NCI-H2196 (cell line): Measurements from ENCODE around the gene ATP10A.
"Not testable (repeated sequence)": the region's sequence is repeated elsewhere in the genome, so short reads cannot be mapped to it uniquely, and the experiment has no call there.

Experiments used
- DNase-seq: peaks from one replicate; lab custom pipeline; 2025; ENCODE audit not compliant: unreplicated experiment; lab: John Stamatoyannopoulos, UW

Gene ATP10A

DNA sequence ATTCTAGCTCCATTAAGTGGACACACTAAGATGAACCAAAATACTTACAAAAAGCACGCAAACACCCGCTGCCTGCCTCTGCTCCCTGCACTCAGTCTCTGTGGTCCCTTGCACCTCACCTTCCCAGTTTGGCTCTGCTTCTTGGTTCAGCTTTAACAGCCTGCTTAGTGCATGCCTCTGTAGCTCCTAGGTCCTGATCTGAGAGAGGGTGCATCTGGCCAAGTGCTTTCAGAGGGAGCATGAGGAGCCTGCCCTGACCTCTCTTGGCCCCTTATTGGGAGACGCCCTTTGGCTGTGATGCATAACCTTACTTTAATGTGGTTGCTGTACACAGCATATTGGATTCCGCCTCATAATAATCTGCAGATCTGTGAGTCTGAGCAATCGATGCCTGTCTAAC is 21.2 kb upstream of the ATP10A start:
- DNase-seq = no peak

- DNase-seq = no peak
Observed at GRCh38 chr15:25883463-25884259, 20.5 kb upstream of the ATP10A start.

- DNase-seq = no peak
Observed at GRCh38 chr15:25882466-25882865, 19.3 kb upstream of the ATP10A start.

- not testable (repeated sequence) for DNase-seq
Observed at GRCh38 chr15:25880877-25881276, 17.8 kb upstream of the ATP10A start.

DNA sequence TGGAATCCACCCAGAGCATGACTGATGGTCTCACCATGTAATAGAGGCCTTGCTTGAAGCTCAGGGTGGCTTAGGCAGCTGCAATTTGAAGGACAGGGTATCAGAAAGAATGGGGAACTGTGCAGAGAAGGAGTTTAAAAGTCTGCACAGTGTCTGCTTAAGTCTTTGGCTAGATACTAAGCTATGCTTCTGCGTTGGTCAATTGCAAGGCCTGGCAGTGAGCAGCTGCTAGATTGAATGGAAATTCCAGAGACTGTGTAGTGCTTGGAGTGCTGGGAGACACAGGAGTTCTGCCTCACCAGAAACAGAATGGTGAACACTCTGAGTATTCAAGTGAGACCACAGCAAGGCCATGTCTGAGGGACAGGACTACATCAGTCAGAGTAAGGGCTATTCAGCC is 17.3 kb upstream of the ATP10A start:
- DNase-seq = no peak

DNA sequence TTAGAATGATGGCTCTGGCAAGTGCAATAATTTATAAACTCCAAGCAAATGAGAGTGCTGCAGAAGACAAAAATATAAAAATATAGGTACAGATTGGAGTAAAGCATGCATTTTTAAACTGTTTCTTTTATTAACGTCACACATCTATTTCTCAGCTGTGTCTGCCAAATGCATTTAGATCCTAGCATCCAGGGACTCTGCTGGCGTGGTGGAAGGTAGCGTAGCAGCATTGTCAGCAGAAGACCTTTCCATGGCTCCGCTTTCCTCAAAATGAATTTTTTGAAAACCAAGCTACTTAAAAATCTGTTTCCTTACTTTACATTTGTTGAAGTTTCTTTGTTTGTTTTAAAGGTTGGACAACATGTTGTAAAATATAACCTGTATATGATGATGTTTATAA is 16.3 kb upstream of the ATP10A start:
- no peak for DNase-seq

GRCh38 chr15:25877681-25878080 is 14.6 kb upstream of the ATP10A start:
- DNase-seq = no peak

GRCh38 chr15:25876231-25877140 is 13.4 kb upstream of the ATP10A start:
- DNase-seq = no peak

GRCh38 chr15:25875566-25875965 is 12.4 kb upstream of the ATP10A start:
- no peak for DNase-seq

GRCh38 chr15:25874379-25874778 is 11.3 kb upstream of the ATP10A start:
- no peak for DNase-seq

DNA sequence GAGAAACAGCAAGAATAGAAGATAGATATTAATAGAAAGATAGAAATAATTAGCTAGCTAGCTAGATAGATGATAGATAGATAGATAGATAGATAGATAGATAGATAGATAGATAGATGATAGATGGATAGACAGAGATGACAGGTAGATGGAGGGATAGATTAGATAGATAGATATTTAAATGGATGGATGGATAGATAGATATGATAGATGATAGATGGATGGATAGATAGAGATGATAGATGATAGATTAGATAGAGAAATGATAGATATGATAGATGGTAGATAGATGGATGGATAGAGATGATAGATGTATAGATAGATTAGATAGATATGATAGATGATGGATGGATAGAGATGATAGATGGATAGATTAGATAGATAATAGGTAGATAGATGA is 8.3 kb upstream of the ATP10A start:
- no peak for DNase-seq

- DNase-seq = no peak
Observed at GRCh38 chr15:25870938-25871337, 7.8 kb upstream of the ATP10A start.

GRCh38 chr15:25869701-25870100 is 6.6 kb upstream of the ATP10A start:
- DNase-seq = no peak

DNA sequence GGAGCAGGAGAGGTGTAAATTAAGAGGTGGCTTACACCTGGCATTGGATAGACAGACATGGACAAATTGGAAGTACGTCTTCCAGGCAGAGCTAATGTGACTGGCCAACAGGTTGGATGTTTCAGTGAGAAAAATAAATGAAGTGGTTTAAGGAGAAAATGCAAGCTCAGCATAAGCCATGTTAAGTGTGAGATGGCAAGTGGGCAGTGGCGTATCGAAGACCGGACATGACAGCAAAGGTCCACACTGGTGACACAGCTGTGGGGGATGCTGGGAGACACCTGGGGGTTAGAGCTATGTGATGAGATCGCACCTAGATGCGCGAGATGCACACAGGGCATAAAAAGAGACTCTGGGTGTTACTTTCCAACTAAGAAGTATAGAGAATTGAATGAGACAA is 3.7 kb upstream of the ATP10A start:
- no peak for DNase-seq

GRCh38 chr15:25866251-25866650 is 3.1 kb upstream of the ATP10A start:
- no peak for DNase-seq

DNA sequence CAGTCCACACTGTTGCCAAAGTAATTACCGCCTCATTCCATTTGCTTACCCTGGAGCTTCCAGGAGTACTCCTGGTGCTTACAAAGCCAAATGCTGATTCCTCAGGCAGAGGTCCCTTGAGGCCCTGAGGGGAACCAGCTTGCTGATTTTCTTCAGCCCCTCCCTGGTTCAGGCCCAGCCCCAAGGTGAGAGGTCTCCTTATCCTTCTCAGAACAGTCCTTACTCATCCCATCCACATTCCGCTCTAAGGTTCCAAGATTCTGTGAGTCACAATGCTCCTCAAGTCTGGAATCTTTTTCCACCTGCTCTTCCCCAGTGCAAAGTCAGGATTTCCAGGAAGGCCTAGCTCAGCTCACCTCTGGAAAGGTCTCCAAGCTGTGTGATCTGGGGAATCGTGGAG is 1.8 kb upstream of the ATP10A start:
- no peak for DNase-seq

DNA sequence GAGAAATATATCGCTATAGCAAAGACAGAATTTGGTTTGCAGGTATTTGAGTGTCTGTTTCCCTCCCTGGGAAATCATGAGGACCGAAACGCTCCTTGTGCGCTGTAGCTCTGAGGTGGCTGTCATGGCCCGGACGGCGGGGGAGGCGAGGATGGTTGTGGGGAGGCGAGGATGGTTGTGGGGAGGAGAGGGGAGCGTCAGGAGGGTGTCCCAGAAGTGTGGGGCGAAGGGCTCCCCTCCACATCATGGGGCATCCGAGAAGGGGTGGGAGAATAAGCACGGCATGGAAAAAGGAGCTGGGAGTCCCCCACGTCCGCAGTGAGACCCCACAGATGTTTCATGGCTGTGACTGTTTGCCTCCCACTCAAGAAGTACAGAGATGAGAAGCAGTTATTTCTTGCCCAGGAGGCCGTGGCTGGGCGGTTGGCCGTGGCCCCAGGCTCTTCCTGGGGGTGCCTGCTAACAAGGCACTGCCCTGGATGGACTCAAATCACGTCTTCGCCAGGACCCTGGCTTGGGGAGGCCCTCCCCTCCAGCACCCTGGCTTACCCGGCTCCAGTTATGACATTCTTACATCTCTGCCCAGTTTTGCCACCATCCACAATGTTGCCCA is 947 bp upstream of the ATP10A start:
- DNase-seq = no peak

- no peak for DNase-seq
Observed at GRCh38 chr15:25862472-25863110, 536 bp downstream of the ATP10A start.

DNA sequence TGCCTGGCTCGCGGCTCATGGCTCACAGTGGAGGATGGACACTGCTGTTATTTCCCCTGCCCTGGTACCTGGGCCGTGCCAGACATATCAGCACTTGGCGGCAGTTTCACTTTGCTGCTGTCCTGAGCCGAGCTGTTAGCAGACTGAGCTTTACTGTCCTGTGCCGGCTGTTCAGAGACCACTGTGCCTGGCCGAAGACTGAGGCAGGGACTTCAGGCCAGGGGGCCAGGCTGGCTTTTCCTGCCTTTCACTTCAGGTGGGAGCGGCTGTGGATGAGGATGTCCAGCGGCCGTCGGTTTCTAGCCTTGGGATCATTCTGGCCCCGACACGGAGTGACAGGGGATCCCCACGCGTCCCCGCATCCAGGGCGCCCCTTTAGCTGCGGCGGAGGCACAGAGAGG is 1.1 kb downstream of the ATP10A start:
- DNase-seq = no peak

- DNase-seq = no peak
Observed at GRCh38 chr15:25860885-25861866, 2.0 kb downstream of the ATP10A start.
